IPS-18c (cell line): ENCODE results near the gene MEIS1.

Experiments
- H3K4me3 ChIP-seq: 2 replicates; pipeline ENCODE4 v1.7.0; 2013; ENCODE audit warnings: low read depth, mild to moderate bottlenecking, low read length, moderate library complexity; ENCODE audit not compliant: insufficient read depth
- H3K9me3 ChIP-seq: one replicate; pipeline ENCODE4 v1.6.1; 2013; ENCODE audit warnings: mild to moderate bottlenecking, low read length, moderate library complexity; ENCODE audit not compliant: control insufficient read depth, insufficient read depth

The MEIS1 gene

GRCh38 chr2:66596256-66596655, 161.3 kb downstream of the MEIS1 start:
- H3K4me3 ChIP-seq, result no peak overlapping the region
- no peaks in the 10 kb centered on the region for H3K9me3 ChIP-seq

- Histone ChIP-seq H3K4me3 (no peak overlapping the region), H3K9me3 (no peaks in the 10 kb centered on the region)
These were observed 166.7 kb downstream of the MEIS1 start for GRCh38 chr2:66601624-66602023.

GRCh38 chr2:66602341-66602740, 167.4 kb downstream of the MEIS1 start:
- H3K9me3 ChIP-seq, result no peaks in the 10 kb centered on the region
- no peak overlapping the region for H3K4me3 ChIP-seq

- Histone ChIP-seq H3K9me3 (no peaks in the 10 kb centered on the region), H3K4me3 (no peak overlapping the region)
These were observed 169.4 kb downstream of the MEIS1 start for GRCh38 chr2:66604326-66604725.

DNA sequence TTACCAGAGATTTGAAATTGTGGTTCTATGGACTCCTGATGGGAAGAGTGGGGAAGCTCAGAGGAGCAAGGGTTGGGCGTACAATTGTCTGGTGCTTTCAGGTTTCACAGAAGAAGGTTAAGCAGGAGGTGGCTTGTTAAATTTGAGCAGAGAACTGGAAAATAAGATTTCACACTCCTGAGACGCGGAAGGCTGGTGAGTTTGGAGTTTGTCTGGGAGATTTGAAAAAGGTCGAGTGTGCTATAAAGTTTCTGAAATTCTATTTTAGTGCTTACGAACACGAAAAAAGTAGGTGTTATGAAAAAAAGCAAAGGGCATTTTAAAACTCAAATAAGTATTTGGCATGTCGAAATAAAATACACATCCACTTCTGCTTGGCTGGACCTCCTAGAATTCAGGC, 170.1 kb downstream of the MEIS1 start:
- Histone ChIP-seq H3K4me3 (no peak overlapping the region), H3K9me3 (no peaks in the 10 kb centered on the region)

GRCh38 chr2:66607152-66607551, 172.2 kb downstream of the MEIS1 start:
- Histone ChIP-seq H3K4me3 (no peak overlapping the region), H3K9me3 (no peaks in the 10 kb centered on the region)
